Activated CD8-positive, alpha-beta memory T cell treated with anti-CD3 and anti-CD28 coated beads for 24 hours (primary cell): ENCODE data around the gene GJA3.

Source experiments
- DNase-seq: peaks from one replicate; pipeline ENCODE4 v3.0.0-alpha.2; 2020

The GJA3 gene

DNA sequence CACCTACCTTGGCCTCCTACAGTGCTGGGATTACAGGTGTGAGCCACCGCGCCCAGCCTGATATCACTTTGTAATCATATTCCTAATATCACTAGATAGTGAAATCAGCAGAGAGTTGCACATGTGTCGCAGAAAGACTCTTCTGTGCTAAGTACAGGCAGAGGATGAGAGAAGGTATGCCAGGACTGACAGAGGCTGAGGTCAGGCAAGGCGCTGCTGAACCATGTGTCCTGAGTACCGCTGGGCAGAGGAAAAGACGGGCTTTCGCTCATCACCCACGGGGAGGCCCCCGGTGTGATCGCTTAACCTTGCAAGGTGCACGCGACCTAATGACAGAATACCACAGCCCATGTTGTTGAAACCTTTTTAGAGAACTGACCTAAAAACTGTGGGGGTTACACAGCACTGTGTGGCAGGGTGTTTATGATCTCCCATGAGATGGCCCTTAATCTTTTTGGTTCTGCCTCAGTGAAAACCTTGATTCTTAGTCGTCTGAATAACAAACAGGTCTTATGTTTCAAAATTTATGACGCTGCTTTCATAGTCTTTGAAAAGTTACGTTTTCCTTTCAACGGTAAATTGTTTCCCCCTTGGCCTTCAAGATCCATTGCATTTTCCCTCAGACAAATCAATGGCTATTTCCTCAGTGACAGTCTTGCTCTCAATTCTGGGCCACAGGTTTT is 12.2 kb downstream of the GJA3 start:
- no peak for DNase-seq

DNA sequence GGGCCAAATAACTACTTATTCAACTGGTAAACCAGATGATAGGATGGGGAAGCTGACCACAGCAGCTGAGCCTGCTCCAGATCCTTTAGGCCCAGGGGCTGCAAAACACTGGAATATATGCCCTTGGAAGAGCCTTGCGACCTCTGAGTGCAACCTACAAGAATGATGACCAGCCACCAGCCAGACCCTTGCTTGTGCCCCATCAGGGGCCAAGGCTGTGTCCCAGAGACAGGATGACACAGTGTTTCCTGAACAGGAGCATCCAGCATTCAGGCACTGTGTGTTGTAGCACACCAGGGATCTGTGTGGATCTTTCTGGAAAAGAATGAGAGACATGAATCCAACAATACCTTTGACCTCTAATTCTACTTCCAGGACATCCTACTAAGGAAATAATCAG is 14.5 kb downstream of the GJA3 start:
- DNase-seq = peak; percentile 35

DNA sequence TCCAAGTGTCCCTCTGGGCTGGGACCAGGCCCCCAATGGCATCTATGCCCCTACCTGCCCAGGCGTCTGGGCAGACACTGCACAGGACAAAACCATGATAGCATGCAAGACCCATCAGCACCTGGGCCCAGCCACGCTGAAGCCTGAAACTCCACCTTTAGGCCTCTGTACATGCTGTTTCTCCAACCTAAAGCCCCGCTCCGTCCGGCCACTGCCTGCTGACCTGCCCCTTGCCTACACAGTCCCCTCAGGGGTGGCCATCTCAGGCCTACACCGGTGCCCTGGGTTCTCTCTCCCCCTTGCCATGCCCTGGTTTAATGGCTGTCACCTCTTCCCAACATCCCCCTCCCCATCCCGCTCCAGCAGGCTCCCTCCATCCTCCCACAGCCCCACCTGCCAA is 15.3 kb downstream of the GJA3 start:
- peak; percentile 30 for DNase-seq

DNA sequence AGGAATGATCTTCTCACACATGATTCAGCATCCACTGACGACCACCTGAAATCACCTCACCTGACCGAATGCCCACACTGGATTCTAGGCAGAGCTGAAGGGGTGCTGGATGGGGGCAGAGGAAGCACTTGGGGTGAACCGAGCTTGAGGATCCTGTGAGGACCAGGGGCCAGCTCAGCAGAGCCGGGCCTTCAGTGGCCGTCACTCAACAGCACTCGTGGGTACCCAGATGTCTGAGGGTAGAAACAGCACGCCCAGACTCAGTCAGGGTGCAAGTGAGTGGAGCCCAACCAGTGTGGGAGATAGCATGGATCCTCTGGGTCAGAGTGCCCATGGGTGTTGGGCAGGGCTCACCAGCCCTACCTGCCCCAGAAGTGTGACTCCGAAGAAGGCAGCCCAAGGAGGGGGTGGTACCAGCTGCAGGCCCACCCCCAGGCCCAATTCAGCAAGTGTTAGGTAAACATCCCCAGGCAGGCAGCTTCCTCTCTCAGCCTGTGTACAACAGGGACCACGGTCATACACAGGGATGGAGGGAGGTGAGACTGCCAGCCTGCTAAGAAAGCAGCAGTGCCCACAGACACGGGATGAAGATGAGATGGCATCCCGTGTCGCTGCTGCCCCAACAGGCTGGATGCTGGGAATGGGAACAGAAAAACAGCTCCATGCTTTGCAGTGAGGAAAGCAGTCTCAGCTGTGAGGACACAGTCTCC is 16.6 kb downstream of the GJA3 start:
- peak; percentile 30 for DNase-seq

DNA sequence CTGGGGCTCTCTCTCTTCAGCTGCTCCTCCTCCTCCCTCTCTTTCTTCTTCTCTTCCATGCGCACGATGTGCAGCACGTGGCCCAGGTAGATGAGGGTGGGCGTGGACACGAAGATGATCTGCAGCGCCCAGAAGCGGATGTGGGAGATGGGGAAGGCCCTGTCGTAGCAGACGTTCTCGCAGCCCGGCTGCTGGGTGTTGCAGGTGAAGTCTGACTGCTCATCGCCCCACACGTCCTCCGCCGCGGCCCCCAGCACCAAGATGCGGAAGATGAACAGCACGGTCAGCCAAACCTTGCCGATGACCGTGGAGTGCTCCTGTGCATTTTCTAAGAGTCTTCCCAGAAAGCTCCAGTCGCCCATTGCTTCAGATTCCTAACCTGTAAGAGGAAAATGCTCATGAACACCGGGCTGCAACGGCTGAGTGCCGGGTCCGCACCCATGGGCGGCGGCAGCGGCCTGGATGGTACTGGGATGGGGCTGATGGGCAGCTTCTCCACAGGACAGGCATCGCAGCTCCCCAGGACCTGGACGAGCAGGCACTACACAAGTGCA is 17.8 kb downstream of the GJA3 start:
- no peak for DNase-seq

DNA sequence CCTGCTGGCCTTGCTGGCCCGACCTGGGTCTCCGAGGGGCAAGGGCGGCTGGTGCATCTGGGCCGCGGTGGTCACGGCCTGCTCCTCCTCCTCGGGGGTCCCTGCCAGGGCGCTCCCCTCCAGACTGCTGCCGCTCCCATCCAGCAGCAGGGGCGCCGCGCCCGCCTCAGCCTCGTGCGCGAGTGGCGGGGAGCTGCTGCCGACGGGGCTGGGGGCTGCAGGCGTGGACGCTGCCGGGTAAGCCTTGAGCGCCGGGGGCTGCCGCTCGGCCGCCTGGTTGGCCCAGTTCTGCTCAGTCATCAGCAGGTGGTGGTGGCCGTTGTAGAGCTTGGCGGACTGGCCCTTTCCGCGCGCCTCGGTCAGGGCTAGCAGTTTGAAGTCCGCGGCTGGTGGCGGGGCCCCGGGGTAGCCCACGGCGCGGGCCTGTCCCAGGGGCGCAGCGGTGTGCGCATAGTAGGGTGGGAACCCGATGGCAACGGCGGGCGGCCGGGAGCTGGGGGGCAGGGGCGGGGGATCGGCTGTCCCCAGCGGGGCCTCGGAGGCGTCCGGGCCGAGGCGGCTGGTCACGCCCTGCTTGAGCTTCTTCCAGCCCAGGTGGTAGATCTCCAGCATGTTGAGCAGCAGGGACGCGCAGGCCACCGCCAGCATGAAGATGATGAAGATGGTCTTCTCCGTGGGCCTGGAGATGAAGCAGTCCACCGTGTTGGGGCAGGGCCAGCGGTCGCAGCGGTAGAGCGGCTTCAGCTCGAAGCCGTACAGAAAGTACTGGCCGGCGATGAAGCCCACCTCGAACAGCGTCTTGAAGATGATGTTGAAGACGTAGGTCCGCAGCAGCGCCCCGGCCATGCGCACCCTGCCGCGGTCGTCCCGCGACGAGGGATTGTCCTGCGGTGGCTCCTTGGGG is 18.6 kb downstream of the GJA3 start:
- peak; percentile 51 for DNase-seq

DNA sequence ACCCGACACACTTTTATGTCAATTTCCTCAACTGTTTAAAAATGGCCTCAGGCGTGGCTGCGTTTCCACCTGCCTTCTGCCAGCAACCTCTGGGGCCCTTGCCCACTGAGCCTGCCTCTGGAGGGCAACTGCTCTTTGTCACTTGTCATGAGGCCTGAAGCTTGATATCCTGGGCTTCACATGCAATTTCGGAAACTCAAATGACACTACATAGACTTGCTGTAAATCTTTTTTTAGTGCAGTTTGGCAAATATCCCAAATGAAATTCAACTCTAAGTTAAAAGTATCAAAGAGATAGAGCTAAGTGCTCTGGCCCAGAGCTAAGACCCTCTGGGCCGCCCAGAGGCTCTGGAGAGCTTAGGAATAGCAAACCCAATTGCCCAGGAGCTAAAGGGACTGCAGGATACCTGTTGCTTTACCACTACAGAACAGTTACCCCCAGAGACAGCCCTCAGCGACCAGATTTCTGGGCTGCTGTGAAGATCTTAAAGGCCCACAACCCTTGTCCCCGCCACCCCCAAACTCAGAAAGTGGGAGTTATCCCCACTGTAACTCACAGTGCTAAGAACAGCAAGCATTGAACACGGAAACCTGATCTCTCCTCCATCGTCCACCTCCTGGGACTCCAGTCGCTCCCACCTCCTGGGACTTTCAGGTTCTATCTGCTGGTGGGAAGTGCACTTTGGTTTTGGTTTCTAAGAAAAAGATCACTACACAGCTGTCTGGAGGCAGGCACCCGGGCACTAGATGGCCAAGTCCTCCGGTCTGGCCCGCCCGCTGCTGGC is 19.4 kb downstream of the GJA3 start:
- DNase-seq = no peak

DNA sequence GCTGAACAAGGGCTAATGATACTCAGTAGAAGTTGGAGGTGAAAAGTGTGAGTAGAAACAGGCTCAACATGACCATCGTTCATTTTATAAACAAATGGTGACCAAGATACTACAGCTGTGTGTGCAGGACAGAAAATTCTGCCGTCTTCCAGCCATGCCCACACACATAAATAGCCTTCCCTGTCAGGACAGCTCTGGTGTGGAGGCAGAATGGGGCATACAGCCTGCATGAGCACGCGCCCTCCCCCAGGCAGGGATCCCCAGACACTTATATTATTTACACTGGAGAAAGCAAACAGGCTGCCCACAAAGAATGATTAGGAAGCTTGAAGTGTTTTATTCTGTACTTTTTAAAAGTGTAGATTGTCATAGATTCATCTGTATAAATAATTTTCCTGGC is 20.4 kb downstream of the GJA3 start:
- peak; percentile 11 for DNase-seq

DNA sequence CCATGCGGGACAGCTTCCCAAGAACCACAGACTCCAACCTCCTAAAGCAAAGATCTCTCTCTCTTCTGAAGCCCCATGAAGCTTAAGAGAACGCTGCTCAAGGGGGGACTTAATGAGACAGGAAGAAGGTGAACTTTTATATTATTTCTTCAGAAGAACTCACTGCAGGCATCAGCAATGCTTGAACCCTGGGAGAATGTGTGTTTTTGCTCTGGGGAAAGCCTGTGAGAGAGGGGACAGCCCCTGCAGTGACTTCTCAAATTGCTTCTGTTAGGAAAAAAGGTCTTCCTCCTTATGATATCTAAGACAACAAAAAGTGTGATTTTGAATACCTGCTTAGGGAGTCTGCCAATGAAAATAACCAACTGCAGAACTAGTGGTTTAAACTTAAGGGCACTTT is 23.0 kb downstream of the GJA3 start:
- peak; percentile 28 for DNase-seq

DNA sequence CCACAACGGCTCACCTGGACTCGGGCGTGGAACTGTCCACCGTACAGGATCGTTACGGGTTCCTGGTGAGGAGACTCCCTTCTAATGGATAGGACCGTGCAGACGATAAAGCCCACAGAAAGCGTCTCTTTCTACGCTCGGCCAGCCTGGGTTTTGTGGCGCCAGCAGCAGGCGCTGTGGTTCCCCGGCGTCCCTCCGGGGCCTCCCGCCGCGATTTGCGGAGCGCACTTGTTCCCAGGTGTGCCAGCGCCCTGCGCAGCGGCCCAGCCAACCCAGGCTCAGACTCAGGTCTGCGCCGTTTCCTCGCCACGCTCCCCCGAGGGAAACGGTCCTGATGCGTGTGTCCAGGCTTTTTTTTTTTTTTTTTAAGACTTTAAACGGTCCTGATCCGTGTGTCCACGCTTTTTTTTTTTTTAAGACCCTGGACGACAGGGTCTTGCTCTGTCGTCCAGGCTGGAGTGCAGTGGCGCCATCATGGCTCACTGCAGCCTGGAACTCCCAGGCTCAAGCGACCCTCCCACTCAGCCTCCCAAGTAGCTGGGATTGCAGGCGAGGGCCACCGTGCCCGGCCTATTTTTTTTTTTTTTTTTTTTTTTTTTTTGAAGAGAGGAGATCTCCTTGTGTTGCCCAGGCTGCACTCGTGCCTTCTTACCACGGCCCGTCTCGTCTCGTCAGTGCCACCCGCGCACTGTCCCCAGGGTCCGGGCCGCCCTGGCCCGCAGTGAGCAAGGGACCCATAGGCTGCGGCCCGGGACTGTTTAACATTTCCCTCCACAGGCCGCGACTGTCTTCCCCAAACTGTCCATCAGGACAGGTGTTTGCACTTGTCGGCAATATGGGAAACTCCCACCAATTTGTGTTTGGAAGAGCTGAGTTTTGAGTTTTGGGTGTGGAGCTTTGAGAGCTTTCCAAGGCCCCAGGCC is 23.8 kb downstream of the GJA3 start:
- peak; percentile 72 for DNase-seq

DNA sequence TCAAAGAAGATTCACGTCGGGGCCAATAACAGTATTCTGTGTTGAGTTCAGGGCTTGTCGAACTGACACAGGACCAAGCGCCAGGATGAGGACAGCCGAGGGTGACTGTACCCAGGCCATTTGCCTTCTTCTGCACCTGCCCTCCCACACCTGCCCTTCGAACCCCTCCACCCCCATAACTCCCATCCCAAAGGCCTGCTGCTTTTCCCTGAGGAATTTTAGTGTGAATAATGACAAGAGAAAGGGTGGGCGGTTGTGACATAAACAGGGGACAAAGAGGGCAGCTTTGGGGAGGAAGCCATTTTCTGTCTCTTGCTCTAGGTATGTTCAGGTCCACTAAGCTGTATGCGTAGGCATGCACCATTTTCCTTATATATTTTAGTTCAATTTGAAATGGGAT is 26.1 kb downstream of the GJA3 start:
- DNase-seq = peak; percentile 35

DNA sequence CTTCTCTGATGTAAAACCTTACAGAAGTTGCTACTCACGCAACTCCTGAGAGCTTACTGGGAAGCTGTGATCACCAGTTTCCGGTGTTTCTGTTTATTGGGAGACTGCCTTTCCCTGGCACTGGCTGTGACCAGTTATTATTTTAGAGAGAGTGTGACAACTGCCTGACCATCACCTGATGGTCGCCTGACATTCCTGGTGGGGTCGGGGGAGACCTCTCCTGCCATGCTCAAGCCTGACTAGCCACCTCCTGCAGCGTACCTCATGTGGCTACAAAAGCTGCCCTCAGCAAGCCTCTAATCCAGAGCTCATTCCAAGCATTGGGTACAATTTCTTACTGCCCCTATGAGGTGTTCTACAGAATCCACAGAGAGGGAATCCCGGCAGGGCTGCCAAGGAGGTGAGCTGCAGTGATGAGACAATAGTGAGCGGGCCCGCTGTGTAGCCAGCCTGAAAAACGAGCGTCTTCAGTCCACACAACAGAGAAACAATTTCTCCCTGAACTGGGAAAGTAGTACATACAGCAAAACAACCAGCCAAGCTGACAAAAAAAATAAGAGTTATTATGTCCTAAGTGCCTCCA is 28.7 kb downstream of the GJA3 start:
- peak; percentile 40 for DNase-seq

DNA sequence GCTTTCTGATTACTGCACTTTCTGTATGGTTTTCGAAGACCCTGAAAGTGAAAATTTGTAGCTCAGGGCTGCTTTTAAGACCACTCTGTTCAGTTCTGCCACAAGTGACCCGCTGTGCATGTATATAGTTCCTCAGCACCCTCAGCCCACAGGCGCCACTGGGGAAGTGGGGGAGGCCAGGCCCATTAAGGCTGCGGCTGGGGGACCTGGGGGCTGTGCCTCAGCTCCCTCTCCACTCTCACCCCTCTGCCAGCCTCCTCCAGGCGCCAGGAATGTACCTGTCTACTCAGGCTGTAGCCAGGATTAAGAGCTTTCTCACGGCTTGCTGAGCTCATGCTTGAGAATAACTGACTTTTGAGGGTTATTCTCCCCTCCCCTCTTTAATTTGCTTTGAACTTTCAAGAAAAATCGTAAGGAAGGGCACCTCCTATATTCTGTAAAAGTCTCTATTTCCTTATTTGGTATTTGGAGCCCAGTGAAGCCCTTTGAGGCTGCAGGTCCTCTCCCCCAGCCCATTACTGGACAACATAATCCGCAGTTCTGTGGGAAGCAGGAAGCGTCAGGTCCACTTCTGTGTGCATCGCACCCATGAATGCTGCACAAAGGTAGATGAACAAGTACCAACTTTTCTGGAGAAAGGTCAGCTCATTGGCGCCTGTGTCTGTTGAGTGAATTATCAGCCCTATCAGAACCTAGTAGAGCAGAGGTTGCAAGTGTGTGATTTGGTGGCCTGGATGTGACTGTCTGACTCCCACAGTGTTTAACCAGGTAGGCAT is 29.6 kb downstream of the GJA3 start:
- DNase-seq = peak; percentile 26

DNA sequence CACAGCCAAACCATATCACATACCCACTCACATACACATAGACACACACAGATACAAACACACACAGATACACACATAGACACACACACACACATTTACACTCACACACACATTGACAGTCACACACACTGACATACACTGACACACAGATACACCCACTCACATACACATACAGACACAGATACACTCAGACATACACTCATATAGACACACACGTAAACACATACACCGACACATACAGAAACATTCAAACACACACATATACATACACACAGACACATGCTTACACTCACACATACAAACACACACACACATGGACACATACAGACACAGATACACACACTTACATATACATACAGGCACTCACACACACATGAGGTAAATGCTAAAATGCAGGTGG is 30.2 kb downstream of the GJA3 start:
- DNase-seq = no peak

DNA sequence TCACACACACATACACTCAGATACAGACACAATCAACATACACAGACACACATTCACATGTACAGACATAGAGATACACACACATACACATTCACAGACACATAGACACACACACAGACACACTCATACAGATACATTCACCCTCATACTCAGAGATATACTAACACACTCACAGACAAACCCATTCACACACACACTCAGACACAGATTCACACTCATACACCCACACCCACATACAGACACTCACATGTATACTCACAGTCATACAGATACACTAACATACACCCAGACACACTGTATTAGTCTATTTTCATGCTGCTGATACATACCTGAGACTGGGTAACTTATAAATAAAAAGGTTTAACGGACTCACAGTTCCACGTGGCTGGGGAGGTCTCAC is 30.8 kb downstream of the GJA3 start:
- DNase-seq = no peak

DNA sequence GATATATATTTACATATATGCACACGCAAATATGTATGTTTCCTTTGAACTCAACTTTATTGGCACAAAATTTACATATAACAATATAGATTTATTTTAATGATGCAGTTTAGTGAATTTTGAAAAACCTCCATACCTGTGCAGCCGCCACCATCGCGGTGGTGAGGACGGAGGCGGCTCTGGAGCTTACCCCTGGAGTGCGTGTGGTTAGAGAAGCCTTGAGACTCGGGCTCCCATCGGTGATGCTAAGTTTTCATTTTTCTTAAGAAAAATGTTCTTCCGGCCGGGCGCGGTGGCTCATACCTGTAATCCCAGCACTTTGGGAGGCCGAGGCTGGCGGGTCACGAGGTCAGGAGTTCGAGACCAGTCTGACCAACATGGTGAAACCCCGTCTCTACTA is 31.8 kb downstream of the GJA3 start:
- no peak for DNase-seq

DNA sequence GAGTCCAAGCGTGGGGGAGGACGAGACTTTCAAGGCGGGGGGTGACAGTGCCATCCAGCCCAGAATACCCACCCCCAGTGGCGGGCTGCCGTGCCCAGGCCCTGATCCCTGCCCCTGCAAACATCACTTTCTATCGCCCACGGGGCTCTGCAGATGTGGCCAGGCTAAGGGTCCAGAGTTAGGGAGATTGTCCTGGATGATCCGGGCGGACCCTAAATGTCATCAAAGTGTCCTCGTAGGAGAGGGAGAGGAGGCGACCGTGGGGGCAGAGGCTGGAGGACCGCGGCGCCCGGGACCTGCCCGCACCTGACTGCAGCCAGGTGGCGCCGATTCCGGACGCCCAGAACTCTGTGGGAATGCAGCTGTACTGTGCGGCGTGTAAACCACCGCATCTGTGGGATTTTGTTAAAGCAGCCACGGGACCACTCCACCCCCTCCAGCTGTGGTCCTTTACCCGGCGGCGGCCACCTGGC is 32.4 kb downstream of the GJA3 start:
- peak; percentile 64 for DNase-seq

DNA sequence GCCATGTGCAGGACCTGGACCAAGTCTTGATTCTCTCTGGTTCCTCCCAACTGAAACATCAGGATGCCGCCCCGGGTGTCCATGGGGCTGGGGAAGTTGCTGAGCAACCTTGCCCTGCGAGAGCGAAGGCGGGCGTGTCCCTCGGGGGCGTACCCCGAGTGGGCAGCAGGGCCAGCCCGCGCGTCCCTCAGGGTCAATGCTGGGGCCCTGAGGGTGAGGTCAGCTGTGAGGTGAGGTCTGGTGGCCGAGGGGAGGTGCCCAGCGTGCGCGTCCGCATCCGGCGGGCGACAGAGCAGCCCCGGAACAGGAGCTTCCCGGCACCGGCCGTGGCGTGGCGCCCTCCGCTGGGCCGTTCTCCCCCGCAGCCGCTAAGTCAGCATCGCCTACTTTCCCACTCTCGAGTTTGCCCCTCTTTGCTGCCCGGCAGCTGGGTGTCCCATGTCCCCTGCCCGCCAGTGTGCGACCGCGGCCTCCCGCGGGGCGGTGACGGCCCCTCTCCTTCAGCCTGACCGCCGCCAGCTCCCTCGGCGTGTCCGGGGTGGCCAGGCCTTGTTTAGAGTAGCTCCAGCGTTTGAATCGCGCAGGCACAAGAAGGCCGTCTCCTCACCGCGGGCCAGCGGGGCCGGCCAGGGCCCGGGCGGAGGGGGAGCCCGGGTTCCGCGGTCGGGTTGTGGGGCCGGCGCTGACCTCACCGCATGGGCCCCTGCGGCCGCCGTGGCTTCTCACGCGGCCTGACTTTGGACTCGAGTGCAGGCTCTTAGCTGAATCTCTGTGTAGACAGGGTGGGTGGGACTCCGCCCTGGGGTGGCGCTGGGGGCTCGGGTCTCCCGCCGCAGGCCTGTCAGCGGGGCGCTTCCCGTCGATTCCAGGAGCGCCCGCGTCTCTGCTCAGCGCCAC is 33.0 kb downstream of the GJA3 start:
- DNase-seq = peak; percentile 77

DNA sequence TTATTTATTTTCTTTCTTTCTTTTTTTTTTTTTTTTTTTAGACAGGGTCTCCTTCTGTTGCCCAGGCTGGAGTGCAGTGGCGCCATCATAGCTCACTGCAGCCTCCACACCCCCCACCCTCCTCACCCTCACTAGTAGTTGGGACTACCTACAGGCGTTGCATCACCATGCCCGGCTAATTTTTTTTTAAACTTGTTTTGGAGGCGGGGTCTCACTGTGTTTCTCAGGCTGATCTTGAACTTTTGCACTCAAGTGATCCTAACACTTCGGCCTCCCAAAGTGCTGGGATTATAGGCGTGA is 33.6 kb downstream of the GJA3 start:
- no peak for DNase-seq
